SK-N-SH (cell line): ENCODE results near the gene SUN5.

Source experiments
- FOSL2 ChIP-seq: IDR thresholded peaks from 2 replicates; pipeline ENCODE4 v1.4.0; 2012; ENCODE audit warnings: low read depth, mild to moderate bottlenecking, moderate library complexity, borderline replicate concordance
- GABPA ChIP-seq: IDR thresholded peaks from 2 replicates; pipeline ENCODE4 v1.4.0; 2012; ENCODE audit warnings: low read depth, mild to moderate bottlenecking

DNA sequence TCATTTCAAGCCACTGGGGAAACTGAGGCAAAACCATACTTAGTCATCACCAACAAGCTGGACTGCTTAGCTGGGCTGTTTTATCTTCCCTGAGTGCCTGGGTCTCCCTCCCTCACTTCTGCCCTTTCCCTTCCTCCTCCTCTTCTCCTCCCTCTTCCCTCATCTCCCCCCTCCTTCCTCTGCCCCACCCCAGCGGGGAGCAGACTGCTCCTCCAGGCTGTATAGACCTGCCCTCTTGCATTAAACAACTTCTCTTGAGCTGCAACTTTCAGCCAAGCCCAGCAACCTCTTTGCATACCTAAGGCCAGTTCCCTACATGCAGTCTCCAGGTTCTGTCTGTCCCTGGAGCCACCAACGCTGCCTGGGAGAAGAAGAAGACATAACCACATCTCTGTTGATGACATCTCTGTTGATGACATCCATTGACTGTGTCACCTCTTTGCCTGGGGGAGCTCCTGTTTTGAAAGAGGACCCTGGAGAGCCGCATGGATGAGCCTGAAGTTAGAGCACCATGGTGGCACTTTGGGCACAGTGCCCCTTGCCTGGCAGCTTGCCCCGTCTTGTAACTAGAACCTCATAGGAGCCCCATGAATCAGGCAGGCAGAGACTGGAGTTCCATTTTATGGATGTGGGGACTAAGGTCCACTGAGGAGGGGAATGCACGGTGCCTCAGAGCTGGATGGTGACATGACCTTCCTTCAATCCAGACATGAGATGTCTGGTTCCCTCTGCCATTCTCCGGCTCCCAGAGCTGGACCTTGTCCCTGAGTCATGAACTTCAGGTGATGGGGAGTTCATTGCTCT lies 19.4 kb upstream of the SUN5 start:
- no peak for TF ChIP-seq GABPA
- TF ChIP-seq FOSL2: no peak
